HG03571 (cell line): Measurements from ENCODE around the gene CTIF.
A peak's percentile ranks its signal among the peaks of the same experiment; 100 is the strongest.

Source experiments
- ATAC-seq: cut with Tn5 transposase; IDR thresholded peaks from one replicate; pipeline ENCODE4 v1.9.1; 2021; ENCODE audit not compliant: unreplicated experiment

CTIF gene

DNA sequence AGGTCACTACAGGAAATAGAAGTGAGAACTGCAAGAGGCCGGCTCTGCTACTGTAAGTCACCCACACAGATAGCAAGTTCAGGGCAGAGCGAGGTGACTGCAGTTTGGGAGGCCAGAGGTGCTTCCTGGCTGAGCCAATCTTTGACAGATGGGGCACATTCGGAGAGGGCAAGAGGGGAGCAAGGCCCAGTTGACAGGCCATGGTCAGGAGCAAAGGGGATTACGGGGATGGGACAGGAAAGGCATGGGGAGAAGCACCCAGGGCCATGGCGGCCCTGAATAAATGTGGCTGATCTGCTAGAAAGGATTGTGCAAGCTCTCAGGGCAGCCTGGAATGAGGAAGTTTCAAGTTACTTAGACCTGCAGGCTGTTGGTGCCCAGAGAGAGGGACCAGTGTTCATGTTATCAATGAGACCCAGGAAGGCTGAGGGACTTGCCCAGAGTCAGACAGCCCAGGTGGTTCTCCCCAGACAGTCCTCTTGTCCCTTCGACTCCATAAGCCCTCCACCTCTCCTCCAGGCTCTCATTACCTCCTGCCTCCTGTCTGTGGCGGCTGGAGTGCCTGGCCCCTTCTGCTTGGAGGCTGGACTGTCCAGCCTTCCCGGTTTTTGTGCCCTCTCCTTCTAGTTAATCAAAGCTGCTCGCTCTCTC, 123.3 kb downstream of the CTIF start:
- no peak for ATAC-seq

DNA sequence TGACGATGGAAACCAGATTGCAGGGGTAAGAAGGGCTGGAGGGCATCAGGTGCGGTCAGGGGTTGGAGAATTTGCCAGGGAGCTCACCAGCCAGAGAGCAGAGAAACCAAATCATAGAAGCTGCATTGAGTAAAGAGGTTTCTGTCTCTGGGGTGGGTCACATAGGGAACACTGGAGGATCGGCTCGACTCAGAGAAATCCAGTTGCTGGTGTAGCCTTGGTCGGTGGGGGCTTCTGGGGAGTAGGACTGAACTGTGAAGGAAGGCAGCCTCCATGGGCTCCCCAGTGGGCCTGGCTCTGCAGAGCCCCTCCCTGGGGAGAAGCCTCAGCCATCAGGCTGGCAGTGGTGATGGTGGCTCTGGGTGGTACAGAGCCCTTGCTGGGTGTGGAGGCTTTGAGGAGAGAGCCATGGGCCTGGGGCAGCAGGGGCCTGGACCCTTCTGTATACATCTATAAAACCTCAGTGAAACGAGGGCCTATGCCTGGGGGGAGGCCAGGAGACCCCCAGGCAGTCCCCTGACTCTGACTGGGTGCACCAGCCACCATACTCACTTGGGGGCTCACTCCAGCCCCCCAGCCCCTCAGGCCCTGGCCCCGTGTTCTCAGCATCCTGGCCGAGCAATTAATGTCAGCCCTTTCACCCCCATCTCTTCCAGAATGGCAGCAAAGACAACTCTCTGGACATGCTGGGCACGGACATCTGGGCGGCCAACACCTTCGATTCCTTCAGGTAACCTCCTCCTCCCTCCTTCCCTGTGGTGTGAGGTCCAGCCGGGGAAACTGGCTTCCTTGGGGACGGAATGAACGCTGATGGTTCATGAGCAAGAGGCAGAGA, 124.5 kb downstream of the CTIF start:
- no peak for ATAC-seq

DNA sequence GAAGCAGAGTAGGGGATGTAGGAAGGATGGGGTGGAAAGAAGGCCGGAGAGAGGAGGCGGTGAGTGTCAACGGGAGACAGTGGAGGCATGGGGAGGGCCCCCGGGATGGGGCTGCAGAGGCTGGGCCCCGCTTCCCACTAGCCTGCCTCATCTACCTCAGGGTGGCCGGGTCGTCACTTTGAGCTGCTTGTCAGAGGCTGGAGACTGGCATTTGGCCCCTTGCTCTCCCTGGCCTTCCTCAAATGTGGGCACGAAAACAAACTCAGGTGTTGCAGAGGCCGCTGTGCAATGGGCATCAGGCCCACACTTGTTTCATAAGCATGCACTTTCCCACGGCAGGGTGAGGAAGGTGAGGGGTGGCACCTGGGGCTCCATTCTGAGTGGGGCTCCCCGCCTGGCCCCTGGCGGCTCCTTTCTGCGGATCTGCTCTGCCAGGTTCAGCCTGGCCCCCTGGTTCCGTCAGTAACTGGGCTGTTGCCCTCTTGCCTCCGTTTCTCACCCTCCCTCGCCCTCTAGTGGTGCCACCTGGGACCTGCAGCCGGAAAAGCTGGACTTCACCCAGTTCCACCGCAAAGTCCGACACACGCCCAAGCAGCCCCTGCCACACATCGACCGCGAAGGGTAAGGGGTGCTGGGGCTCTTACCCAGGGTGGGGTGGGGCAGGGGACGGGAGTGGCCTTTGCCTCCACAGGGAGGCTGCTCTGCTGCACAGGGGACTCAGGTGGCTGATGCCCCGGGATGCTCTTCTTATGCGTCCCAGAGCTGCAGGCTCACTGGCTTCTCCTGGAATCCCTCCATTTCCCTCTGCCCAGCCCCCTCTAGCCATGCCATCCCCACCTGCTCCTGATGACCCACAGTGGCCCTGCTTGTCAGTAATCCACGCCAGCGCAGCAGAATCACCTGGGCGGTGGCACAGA, 125.4 kb downstream of the CTIF start:
- ATAC-seq = no peak

DNA sequence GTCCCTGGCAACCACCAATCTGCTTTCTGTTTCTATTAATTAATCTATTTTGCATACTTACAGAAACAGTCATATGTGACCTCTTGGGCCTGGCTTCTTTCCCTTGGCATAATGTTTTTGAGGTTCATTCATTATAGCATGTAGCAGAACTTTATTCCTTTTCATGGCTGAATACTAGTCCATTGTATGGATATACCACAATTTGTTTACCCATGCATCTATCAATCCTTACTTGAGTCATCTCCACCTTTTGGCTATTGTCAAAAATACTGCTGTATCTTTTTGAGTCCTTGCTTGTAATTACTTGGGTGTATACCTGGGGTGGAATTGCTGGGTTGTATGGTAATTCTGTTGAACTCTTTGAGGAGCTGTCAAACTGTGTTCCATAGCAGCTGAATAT, 126.8 kb downstream of the CTIF start:
- ATAC-seq = no peak

DNA sequence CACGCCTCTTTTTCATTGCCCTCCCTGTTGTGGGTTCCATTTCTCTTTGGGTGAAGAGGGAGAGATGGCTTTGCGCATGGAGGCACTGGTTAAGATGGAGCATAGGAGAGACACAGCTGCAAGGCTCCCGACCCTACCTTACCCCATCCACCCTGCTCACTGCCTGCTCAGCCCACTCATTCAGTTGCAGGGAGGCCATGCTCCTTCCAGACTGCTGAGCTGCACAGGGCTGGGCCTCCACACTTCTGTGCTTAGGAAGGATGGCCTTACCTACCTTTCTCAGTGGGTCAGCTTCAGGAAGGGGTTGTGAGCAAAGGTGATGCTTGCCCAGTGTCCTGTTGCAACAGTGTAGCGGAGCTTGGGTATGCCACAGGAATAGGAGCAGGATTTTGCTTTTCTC, 127.8 kb downstream of the CTIF start:
- no peak for ATAC-seq

DNA sequence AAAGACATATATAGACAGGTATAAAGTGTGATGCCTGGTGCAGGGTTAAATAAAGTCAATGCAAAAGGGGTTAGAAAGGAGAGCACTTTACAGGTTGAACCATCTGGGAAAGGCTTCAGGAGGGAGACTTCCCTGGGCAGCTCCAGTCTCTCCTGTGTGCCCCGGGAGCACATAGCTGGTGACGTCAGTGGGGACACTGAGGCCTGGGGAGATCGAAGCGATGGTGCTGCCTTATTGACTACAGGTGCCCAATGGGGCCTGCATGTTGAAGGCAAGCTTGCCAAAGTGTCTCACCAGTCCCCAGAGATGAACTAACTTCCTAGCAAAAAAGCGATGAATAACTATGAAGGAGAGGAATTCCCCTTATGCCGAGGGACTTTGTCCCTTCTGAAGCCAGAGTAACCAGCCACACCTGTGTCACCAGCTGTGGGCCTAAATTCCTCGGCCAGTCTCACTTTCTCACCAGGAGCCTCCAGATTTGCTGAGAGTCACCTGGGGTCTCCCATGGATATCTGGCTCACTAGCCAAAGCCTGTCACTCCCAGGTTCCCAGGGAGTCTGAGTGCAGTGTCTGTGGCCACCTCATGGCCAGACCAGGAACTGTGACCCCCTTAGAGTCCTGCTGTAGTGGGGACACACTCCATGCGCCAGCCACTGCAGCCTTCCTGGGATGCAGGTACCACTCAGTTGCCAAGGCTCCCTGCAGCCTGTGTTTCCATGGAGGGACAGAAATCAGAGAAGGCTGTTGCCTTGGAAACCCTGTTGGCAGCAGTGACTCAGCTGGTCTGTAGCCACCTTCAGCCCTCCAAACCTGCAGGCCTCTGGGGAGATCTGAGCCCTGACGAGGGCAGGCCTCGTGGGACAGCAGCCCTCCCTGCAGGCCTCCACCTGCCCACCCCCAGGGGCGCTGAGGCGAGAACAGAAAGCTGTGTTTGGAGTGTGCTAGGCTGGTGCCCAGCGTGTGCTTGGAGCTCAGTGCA, 128.7 kb downstream of the CTIF start:
- no peak for ATAC-seq

DNA sequence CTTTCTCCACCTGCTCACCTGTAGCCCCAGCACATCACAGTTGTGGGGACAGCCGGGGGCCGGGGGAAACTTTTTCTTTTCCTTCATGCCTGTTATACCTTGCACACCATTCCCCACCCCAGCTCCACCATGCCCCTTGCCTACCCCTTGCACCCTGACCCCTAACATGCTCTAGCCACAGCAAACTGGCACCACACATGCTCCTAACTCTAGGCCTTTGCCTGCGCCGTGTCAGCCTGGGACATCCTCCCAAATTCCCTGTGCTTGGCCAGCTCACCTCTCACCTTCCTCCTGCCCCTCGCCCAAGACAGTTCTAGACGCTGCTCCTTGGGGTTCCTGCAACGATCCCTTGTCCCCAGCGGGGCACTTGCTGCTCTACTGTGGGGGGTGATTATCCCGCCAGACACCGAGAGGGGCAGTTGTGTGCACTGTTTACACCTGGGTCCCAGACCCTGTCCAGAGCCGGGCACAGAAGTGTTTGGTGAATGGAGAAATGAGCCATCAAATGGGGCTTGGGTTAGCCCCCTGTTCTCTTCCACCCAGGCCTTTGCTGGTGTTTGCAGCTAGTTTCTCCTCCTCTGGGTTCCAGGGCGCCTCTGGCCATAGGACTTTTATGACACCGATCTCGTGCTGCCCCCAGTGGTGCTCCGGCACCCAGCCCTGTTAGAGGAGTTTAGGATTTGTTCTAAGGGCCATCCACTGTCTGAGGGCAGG, 129.8 kb downstream of the CTIF start:
- ATAC-seq = no peak

DNA sequence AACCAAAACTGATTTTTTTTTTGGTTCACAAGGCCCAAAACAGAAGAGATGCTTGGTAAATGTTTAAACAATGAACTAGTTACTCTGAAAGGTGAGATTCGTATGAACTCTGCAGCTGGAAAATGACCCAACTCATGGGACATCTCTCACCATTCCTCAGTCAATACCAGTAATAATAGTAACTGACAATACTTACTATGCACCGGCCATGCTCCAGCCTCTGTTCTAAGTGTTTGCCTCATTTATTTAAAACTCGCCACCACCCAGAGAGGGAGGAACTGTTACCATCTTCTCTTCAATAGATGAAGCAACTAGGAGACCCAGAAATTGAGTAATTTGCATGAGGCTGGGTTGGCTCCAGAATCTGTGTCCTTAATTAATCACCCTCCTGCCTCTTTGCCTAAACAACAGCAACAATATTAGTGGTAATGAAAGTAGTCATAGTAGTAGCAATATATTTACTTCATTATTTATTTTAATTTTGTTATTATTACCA, 130.4 kb downstream of the CTIF start:
- no peak for ATAC-seq

DNA sequence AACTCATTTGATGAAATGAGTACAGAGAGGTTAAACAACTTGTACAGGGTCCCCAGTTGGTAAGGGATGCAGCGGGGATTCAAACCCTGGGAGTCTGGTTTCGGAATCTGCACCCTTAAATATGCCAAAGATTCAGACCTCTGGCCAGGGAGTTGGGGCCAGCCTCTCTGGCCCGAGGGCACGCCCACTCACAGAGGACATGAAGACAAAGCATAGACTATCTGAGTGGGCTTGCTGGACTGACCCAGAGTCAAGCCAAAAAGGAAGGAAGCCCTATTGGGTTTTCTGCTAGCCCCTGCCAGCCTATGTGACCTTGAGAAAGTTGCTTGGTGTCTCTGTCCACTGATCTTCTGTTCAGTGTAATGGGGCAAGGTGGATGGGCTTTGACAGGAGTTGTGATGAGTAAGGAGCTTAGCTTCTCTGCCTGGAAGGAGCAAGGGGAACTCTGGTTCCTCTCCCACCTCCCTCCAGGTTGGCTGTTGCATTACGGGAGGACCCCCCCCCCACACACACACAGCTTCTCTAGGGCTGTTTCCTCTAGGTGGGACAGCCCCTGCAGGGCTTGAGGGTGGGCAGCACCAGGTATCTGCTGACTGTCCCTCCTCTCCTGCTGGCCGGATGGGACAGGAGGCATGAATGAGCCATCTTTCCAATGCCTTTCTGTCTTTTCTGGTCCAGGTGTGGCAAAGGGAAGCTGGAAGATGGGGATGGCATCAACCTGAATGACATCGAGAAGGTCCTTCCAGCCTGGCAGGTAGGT, 131.3 kb downstream of the CTIF start:
- no peak for ATAC-seq

DNA sequence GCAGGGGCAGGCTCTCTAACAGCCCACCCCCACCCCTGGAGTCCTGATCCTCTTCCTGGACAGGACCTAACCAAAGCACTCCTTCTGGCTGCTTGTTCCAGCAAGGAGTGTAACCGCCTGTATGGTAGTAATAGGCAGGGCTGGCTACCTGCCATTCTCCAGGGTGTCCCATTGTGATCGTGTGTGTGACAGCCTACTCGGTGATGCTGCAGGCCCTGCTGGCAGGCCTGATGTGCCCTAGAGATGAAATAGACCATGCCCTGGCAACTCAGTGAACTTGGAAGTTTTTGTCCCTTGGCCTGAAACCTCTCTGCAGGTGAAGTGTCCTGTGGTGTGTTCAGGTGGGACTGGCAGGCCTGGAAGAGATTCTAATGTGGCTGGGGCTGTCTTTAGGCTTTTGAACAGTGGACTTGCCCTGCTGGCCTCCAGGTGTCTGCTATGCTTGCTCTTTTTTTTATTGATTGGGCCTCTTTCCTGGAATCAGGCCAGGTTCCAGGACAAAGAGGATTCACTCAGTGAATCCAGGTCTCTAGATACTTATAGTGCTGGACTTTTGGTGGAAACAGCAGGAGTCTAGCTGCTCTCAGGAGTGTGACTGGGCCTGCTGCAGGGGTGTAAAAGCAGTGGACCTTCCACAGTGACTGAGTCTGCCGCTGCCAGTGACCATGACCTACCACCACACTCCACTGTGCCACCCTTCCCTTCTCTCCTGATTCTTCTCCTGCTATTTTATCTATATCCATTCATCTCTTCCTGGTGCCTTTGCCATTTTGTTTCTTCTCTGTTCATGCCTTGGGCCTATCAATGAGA, 132.1 kb downstream of the CTIF start:
- ATAC-seq = no peak

DNA sequence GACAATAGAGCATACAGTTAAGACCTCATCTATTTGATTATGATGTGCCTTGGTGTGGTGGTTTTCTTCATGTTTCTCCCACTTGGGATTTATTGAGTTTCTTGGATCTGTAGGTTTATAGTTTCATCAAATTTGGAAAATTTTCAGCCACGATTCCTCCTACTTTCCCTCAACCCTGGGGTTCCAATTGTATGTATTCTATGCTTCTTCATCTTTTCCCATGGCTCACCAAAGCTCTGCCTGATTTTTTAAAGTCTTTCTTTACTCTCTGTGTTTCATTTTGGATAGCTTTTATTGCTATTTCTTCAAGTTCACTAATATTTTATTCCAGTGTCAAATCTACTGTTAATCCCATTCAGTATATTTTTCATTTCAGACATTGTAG, 132.7 kb downstream of the CTIF start:
- no peak for ATAC-seq

DNA sequence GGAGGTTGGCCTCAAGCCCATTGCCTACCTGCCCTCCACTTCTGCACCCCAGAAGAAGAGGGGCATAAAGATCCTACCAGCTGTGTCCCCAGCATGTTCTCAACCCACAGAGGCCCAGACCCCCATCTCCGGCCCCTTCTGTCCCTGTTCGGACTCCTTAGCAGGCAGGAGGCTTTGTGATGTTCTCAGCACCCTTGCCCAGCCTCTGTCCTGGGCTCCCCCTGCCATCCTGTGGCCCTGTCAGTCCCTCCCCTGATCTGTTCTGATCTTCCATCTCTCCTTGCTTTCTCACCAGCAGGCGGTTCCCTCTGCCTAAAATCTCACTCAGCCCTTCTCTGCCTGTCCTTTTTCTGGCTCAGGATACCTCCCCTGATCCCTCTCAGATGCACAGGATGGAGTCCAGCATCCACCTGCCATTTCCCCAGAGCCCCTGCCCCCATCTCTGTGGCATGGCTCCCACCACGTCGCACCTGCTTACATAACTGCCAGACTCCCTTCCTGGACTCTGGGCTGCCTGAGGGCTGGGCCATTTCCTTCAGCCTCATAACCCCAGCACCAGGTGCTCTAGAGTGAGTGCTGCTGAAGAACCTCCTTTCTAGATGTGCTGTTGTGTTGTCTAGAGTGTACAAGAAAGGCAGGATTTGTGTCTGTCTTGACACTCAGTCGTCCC, 134.0 kb downstream of the CTIF start:
- no peak for ATAC-seq

DNA sequence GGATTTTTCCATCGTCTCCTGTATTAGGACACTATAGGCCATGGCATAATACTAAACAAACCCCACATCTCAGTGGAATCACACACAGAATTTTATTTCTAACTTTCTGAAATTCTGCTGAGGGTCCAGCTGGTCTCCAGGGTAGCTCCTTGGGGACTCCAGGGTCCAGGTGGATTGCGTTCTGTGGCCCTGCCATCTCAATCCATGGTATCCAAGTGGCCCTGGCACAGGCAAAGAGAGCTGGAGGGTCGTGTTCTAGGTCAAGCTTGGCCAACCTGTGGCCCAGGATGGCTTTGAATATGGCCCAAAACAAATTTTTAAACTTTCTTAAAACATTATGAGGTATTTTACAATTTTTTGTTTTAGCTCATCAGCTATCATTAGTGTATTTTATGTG, 134.6 kb downstream of the CTIF start:
- no peak for ATAC-seq

DNA sequence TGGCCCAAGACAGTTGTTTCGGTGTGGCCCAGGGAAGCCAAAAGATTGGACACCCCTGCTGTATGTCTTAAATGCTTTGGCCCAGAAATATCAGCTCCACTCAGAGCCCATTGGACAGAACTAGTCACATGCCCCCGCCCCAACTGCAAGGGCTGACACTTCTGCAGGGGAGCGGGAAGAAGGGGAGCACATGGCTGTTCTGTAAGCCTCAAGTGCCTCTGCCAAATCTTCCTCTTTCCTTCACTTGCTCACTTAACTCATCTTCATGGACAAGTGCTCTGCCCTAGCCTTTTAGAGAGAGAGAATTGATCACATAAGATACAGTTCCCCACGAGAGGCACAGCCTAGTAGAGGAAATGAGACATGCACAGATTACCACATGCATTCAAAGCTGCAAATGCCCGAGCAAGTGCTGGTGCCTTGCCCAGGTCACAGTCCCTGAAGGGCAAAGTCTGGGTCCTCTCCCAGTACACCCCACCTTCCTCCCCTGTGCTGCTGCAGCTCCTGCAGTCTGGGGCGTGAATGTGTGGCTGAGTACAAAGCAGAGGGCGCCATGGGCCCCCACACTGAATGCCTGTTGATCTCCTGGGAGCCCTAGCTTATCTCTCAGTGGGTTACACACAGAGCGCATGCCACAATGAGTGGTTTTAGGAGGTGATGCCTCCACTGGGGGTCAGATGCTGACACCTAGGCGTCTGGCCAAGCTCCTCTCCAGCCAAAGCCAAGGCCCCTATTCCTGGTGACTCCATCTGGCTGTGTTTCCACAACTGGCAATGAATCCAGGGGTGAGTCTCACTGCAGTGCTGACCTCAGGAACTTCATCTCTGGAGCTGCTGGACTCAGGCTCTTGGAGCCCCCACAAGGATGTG, 135.3 kb downstream of the CTIF start:
- ATAC-seq = no peak

DNA sequence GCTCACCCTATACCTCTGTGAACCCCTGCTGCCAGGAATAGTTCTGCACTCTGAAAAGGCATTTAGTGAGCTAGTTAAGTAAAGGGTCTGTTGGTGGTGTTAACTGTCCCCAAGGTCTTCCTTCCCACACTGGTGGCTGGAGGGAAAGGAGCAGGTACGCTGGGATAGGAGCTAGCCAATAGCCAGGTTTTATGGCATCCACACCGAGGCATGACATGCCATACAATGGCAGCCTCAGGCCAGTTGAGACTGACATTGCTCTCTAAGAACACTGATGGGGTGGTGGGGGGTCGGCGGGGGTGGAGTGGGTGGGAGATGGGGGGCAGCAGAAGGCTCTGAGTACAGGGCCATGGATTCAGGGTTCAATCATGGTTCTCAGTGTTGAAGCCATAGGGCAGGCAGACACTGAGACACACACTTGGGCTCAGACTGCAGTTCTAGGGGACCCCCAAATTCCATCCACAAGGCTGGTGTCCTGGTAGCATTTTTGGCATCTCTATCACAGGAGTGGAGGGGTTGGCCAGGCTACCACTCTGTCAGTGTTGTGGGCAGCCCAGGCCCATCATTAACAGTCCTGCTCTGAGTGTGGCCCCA, 136.0 kb downstream of the CTIF start:
- ATAC-seq = no peak

DNA sequence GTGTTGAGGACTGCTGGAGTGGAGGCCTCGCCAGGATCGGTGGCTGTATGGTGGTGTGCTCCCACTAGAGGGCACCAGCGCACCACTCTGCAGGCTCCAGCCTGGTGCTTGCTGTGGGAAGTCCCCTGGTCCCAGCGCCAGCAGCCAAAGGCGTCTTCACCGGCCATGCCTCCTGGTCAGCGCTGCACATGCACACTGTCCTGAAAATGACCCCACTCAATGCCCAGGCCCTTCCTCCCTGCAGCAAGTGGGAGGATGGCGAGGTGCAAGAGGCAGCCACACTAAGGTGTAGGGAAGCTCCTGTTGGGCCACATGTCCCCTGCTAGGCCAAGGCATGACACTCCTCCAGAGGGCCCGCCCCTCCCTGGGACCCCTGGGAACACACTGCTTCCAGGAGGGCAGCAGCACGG, 136.5 kb downstream of the CTIF start:
- ATAC-seq = peak; percentile 65
